Activated CD8-positive, alpha-beta T cell treated with anti-CD3 and anti-CD28 coated beads, Interleukin-2, amount 10 ng/mL, durations not matched to agents 7 days and 5 days (primary cell): ENCODE data around the gene MS4A6E. TPM values are rescaled to one million over a fixed set of nuclear protein-coding genes. Genes with fewer than 3 reads are reported as not detected.
"Not testable (repeated sequence)": the region's sequence is repeated elsewhere in the genome, so short reads cannot be mapped to it uniquely, and the experiment has no call there.

Experiments
- ATAC-seq: fragments of 150-1000 bp; cut with Tn5 transposase; one replicate; pipeline ENCODE4 v1.10.0; 2021; ENCODE audit warnings: moderate library complexity
- CTCF ChIA-PET: fragments of 350-600 bp; sonication (Branson Sonifier 250); formaldehyde crosslinking; loops from one replicate; lab custom pipeline; 2021; ENCODE audit warnings: antibody characterized with exemption; lab: Charles Lee
- POLR2A ChIA-PET: fragments of 350-600 bp; sonication (Branson Sonifier 250); formaldehyde crosslinking; loops from one replicate; lab custom pipeline; 2021; ENCODE audit warnings: antibody characterized with exemption; lab: Charles Lee
- DNase-seq: peaks from one replicate; pipeline ENCODE4 v3.0.0-alpha.2; 2020
- H3K27ac Mint-ChIP-seq: one replicate; pipeline ENCODE4 v1.8.0; 2021; ENCODE audit warnings: mild to moderate bottlenecking, mixed read lengths
- H3K27me3 Mint-ChIP-seq: one replicate; pipeline ENCODE4 v1.8.0; 2021; ENCODE audit warnings: low read depth, mixed read lengths
- H3K36me3 Mint-ChIP-seq: one replicate; pipeline ENCODE4 v1.8.0; 2021; ENCODE audit warnings: low read depth, mixed read lengths
- H3K4me1 Mint-ChIP-seq: one replicate; pipeline ENCODE4 v1.8.0; 2021; ENCODE audit warnings: low read depth, mixed read lengths
- H3K4me3 Mint-ChIP-seq: one replicate; pipeline ENCODE4 v1.8.0; 2021; ENCODE audit warnings: mild to moderate bottlenecking, mixed read lengths
- H3K9me3 Mint-ChIP-seq: one replicate; pipeline ENCODE4 v1.8.0; 2022; ENCODE audit warnings: mixed read lengths; ENCODE audit not compliant: insufficient read depth
- total RNA-seq, 2 experiments: library from RNA; stranded (reverse); gene quantifications; one replicate each; pipeline ENCODE4 v1.2.3, GENCODE V29; 2021

The MS4A6E gene, protein sequence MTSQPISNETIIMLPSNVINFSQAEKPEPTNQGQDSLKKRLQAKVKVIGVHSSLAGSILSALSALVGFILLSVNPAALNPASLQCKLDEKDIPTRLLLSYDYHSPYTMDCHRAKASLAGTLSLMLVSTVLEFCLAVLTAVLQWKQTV
- not detected for total RNA-seq

DNA sequence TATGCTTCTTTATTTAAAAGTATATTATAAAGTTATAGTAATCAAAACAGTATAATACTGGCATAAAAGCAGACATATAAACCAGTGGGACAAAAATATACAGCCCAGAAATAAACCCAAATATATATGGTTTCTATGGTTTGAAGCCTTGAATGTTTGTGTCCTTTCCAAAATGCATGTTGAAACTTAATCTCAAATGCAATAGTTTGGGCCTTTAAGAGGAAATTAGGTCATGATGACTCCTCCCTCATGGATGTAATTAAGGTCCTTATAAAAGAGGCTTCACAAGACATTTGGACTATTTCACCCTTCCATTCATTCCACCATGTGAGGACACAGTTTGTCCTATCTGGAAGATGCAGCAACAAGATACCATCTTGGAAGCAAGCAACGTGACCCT, at the start of gene MS4A6E:
Gene MS4A6E, plus strand, starts transcription at position 301 of the 400 bp plus-strand sequence. CDS start 7,641 bp downstream, outside the sequence.
- Mint-ChIP-seq H3K36me3 (no peaks in the 10 kb centered on the region), H3K27me3 (peaks cover under 1% of the 10 kb centered on the region), H3K9me3 (no peaks in the 10 kb centered on the region), H3K27ac (no peak within 1 kb of the TSS), H3K4me1 (no peaks in the 10 kb centered on the region), H3K4me3 (no peak within 1 kb of the TSS)
- ATAC-seq (no peak), DNase-seq (no peak)
- ChIA-PET CTCF (interaction anchor here (1.2 kb wide), 1 partner anchor 62 kb away, joined by 3 read pairs; no protein-coding TSS in a partner anchor), POLR2A (no interaction called here)

DNA sequence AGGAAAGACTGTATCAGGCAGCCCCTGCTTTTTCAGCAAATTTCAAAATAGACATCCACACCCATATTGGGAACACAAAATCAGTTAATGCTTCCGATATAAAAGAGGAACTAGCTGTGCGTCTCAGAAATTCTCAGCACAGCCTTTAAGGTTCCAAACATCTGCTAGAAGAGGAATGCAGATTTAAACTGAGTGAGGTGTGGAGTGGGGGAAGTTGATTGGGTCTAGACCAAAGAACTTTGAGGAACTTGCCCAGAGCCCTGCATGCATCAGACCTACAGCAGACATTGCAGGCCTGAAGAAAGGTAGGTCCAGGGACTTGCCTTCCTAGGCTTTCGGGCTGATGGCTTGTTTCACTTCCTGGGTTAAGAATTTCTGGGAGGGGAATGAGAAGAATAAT, 46.6 kb upstream of the MS4A6E start, which contains the start of gene MS4A4A:
Gene MS4A4A, plus strand, starts transcription at position 255 of the 400 bp plus-strand sequence. Its CDS starts 10 bp downstream, at position 265.
- Mint-ChIP-seq H3K4me3 (no peak within 1 kb of the TSS), H3K9me3 (no peaks in the 10 kb centered on the region), H3K27me3 (peaks cover 7% of the 10 kb centered on the region), H3K36me3 (no peaks in the 10 kb centered on the region), H3K4me1 (no peaks in the 10 kb centered on the region), H3K27ac (no peak within 1 kb of the TSS)
- ATAC-seq, result no peak
- no peak for DNase-seq
- ChIA-PET POLR2A (no interaction called here), CTCF (no interaction called here)

DNA sequence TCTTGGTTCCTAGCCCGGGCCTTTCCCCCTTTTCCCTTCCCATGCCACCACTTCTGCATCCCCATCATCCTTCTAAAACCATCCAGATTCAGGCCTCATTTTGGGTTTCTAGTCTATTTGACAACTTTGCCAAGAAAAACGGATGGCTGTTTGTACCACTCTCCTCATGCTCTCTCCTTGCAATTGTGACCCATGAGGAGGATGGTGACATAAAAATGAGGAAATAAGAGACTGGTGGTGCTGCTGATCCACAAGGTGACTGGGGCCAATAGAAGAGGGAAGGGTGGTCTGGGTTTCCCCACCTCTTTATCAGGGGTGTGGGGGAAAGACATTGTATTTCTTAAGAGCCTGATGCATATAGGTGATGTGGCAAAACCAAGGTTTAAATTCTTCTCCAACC, 45.6 kb upstream of the MS4A6E start:
- DNase-seq (no peak), ATAC-seq (no peak)
- no peaks in the 10 kb centered on the region for H3K9me3 Mint-ChIP-seq
- H3K27ac Mint-ChIP-seq, result no peak overlapping the region
- no peaks in the 10 kb centered on the region for H3K36me3 Mint-ChIP-seq
- H3K4me1 Mint-ChIP-seq, result no peaks in the 10 kb centered on the region
- peaks cover 7% of the 10 kb centered on the region for H3K27me3 Mint-ChIP-seq
- no peak overlapping the region for H3K4me3 Mint-ChIP-seq
- ChIA-PET POLR2A (no interaction called here), CTCF (no interaction called here)

DNA sequence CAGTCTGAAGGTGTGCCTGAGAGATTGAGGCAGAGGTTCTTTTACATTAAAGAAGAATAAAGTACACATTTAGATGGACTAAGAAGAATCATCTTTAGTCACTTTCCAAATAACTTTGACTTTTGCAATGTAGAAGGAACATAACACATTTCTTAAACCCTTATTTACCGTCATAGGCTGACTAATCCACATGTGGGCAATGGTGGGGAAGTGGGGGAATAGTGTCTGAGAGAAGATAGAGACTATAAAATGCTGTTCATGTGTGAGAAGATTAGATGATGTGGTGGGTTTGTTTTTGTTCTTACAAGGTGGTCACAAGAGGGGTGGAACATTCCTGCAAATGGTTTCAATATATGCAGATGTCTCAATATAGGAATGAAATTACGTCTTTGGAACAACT, 44.8 kb upstream of the MS4A6E start:
- H3K27me3 Mint-ChIP-seq, result peaks cover 7% of the 10 kb centered on the region
- H3K27ac Mint-ChIP-seq, result no peak overlapping the region
- H3K4me3 Mint-ChIP-seq, result no peak overlapping the region
- H3K4me1 Mint-ChIP-seq, result no peaks in the 10 kb centered on the region
- ATAC-seq (no peak), DNase-seq (no peak)
- CTCF ChIA-PET, result no interaction called here
- POLR2A ChIA-PET, result no interaction called here
- H3K9me3 Mint-ChIP-seq, result no peaks in the 10 kb centered on the region
- H3K36me3 Mint-ChIP-seq, result no peaks in the 10 kb centered on the region

DNA sequence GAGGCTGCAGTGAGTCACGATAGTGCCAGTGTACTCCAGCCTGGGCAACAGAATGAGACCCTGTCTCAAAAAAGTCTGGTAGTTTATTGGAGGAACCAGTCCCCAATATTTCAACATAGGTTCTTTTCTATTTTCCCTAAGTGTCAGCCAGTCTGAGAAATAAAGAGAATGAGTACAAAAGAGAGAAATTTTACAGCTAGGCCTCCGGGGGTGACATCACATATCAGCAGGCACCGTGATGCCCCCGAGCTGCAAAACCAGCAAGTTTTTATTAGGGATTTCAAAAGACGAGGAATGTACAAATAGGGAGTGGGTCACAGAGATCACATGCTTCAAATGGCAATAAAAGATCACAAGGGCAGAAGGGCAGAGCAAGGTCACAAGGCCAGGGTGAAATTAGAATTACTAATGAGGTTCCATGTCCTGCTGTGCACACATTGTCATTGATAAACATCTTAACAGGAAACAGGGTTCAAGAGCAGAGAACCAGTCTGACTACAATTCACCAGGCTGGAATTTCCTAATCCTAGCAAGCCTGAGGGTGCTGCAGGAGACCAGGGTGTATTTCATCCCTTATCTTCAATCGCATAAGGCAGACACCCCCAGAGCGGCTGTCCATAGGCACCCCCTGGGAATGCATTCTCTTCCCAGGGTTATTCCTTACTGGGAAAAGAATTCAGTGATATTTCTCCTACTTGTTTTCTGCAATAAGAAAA, 41.5 kb upstream of the MS4A6E start:
- DNase-seq, POLR2A ChIA-PET, H3K9me3 Mint-ChIP-seq, H3K27ac Mint-ChIP-seq, H3K27me3 Mint-ChIP-seq, H3K4me1 Mint-ChIP-seq, CTCF ChIA-PET, ATAC-seq, H3K36me3 Mint-ChIP-seq, H3K4me3 Mint-ChIP-seq: not testable (repeated sequence)

DNA sequence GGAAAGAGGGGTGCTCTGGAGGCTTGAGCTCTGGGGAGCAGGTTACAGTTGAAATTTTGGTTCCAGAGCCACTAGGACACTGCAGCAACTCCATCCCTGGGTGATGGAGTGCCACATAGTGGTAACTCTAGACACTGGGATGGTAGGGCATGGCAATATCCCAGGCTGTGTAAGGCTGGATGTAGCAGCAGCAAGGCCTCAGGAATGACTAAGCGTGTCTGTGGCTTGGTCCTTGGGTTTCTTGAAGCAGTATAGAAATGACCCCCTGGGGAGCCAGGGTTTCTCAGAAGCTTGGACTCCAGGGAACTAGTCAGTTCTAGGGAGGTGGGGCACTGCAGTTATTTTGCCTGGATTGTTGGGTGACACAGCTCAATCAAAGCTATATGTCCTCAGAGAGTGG, 38.5 kb upstream of the MS4A6E start:
- CTCF ChIA-PET, result no interaction called here
- Mint-ChIP-seq H3K4me1 (no peaks in the 10 kb centered on the region), H3K9me3 (no peaks in the 10 kb centered on the region), H3K27ac (no peak overlapping the region), H3K36me3 (no peaks in the 10 kb centered on the region), H3K27me3 (no peaks in the 10 kb centered on the region), H3K4me3 (no peak overlapping the region)
- POLR2A ChIA-PET, result no interaction called here
- ATAC-seq (no peak), DNase-seq (no peak)

DNA sequence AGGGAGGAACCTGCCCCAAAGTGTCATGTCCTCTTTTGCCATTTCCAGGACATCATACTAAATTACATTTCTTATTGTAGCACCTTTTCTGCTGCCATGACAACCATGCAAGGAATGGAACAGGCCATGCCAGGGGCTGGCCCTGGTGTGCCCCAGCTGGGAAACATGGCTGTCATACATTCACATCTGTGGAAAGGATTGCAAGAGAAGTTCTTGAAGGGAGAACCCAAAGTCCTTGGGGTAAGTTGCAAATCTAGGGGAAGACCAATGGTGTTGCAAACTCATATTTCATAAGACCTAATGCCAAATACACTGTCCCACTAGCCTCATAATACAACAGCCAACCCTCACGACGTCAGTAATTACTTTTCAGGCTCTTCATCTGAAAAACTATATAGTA, 34.9 kb upstream of the MS4A6E start:
- H3K36me3 Mint-ChIP-seq, result no peaks in the 10 kb centered on the region
- H3K4me1 Mint-ChIP-seq, result no peaks in the 10 kb centered on the region
- ATAC-seq (no peak), DNase-seq (no peak)
- ChIA-PET CTCF (no interaction called here), POLR2A (no interaction called here)
- no peak overlapping the region for H3K27ac Mint-ChIP-seq
- peaks cover 3% of the 10 kb centered on the region for H3K27me3 Mint-ChIP-seq
- no peaks in the 10 kb centered on the region for H3K9me3 Mint-ChIP-seq
- no peak overlapping the region for H3K4me3 Mint-ChIP-seq

DNA sequence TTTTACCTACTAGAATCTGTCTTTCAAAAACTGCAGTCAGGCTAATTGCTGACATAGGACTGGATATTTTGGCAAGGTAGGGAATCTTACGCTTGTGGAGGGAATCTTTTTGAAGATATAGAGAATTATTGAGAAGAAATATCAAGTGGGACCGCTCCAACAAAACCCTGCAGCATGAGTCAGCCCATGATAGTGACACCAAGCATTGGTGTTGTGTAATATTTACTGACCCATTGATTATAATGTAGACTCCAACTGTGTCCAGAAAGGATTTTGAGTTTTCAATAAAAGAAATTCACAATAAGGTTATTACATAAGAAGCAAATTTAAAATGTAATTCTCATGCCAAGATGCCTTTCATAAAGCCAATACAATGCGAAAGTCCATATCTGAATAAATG, 25.9 kb upstream of the MS4A6E start:
- CTCF ChIA-PET, result no interaction called here
- Mint-ChIP-seq H3K36me3 (no peaks in the 10 kb centered on the region), H3K27me3 (no peaks in the 10 kb centered on the region), H3K9me3 (no peaks in the 10 kb centered on the region), H3K4me3 (no peak overlapping the region), H3K4me1 (no peaks in the 10 kb centered on the region), H3K27ac (no peak overlapping the region)
- DNase-seq (no peak), ATAC-seq (no peak)
- POLR2A ChIA-PET, result no interaction called here

DNA sequence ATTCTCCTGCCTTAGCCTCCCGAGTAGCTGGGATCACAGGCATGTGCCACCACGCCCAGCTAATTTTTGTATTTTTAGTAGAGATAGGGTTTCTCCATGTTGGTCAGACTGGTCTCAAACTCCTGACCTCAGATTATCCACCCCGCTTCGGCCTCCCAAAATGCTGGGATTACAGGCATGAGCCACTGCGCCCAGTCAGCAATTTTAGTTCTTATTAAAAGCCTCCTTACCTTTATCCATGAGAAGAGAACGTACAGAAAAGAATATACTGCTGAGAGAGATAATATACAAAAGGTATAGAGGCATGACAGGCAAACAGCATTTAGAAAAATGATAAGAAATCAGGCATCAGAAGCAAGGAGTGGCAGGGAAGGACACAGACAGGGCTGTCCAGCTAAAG, 25.2 kb upstream of the MS4A6E start:
- H3K9me3 Mint-ChIP-seq, ATAC-seq, CTCF ChIA-PET, H3K36me3 Mint-ChIP-seq, H3K27ac Mint-ChIP-seq, H3K4me1 Mint-ChIP-seq, H3K4me3 Mint-ChIP-seq, H3K27me3 Mint-ChIP-seq, POLR2A ChIA-PET, DNase-seq: not testable (repeated sequence)

DNA sequence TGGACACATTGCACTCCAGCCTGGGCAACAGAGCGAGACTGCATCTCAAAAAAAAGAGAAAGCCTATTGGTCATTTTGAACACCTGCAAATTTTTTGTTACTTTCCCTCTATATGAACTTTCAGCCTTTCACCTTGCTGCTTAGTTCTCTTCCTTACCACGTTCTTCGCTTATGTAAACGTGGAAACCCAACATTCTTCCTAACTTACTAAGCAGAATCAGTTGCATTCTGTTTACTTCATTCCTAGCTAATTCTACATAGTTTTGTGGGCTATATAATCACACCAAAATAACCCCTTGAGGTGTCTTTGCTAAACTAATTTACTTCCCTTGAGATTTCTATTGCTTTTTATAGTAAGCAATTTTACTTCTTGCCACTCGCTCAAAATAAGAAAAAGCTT, 23.4 kb upstream of the MS4A6E start:
- H3K27ac Mint-ChIP-seq, result no peak overlapping the region
- CTCF ChIA-PET, result interaction anchor here (1.3 kb wide), 1 partner anchor 39 kb away, joined by 3 read pairs; no protein-coding TSS in a partner anchor
- no peaks in the 10 kb centered on the region for H3K9me3 Mint-ChIP-seq

DNA sequence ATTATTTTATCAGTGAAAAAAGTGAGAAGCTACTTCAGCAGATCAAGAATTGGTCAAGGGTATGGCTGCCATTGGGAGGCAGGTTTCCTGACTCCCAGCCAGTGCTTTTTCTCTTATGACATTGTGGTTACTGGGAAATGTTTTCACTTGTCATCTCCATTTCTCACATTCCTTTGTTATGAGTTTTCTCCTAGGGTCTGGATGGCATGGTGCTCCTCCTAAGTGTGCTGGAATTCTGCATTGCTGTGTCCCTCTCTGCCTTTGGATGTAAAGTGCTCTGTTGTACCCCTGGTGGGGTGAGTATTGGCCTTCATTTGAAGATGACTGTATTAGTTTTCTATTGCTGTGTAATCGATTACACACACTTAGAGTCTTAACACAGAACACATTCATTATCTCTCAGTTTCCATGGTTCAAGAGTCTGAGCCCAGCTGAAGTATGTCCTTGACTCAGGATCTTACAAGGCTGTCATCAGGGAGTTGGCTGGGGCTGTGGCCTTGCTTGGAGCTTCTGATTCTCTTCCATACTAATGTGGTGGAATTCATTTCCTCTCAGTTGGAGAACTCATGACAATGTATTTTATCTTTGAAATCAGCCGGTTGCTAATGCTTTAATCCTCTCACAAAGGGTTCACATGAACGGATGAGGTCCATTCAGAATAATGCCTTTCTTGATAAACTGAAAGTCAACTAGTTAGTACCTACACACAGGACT, 21.0 kb upstream of the MS4A6E start:
- no peaks in the 10 kb centered on the region for H3K9me3 Mint-ChIP-seq
- no peak overlapping the region for H3K27ac Mint-ChIP-seq
- H3K4me3 Mint-ChIP-seq, result no peak overlapping the region
- no peaks in the 10 kb centered on the region for H3K4me1 Mint-ChIP-seq
- ATAC-seq (no peak), DNase-seq (no peak)
- ChIA-PET POLR2A (no interaction called here), CTCF (interaction anchor here (1.2 to 1.3 kb wide), 2 partner anchors 55 to 57 kb away, joined by 3 to 5 read pairs; no protein-coding TSS in a partner anchor)
- no peaks in the 10 kb centered on the region for H3K36me3 Mint-ChIP-seq
- no peaks in the 10 kb centered on the region for H3K27me3 Mint-ChIP-seq

More for the DNA sequence above, 23.4 kb upstream of the MS4A6E start:
- H3K4me1 Mint-ChIP-seq, result no peaks in the 10 kb centered on the region
- no peaks in the 10 kb centered on the region for H3K36me3 Mint-ChIP-seq
- no peaks in the 10 kb centered on the region for H3K27me3 Mint-ChIP-seq
- POLR2A ChIA-PET, result no interaction called here
- ATAC-seq (no peak), DNase-seq (no peak)
- no peak overlapping the region for H3K4me3 Mint-ChIP-seq
